GM13977 (cell line): ENCODE data around the gene DYNC2H1.
"Not testable (repeated sequence)": the region's sequence is repeated elsewhere in the genome, so short reads cannot be mapped to it uniquely, and the experiment has no call there.

ENCODE experiments used
- DNase-seq: peaks from one replicate; pipeline ENCODE4 v3.0.0; 2012; ENCODE audit warnings: low spot score
- in situ Hi-C: fragments of 300-500 bp; cut with MboI; formaldehyde crosslinking; loops from one replicate; pipeline ENCODE4 v1.12.0; 2022; ENCODE audit warnings: low sequenced_read_pairs, low pct_unique_long_range_greater_than_20kb, mixed read lengths, inconsistent platforms; ENCODE audit not compliant: unreplicated experiment
- TF ChIP-seq, protein P1 (sequence below): IDR thresholded peaks from 2 replicates; pipeline ENCODE4 v1.5.1; 2012; ENCODE audit warnings: mild to moderate bottlenecking, control low read depth; ENCODE audit not compliant: insufficient read depth; ENCODE audit errors: extremely low read depth, missing control alignments

The DYNC2H1 gene

DNA sequence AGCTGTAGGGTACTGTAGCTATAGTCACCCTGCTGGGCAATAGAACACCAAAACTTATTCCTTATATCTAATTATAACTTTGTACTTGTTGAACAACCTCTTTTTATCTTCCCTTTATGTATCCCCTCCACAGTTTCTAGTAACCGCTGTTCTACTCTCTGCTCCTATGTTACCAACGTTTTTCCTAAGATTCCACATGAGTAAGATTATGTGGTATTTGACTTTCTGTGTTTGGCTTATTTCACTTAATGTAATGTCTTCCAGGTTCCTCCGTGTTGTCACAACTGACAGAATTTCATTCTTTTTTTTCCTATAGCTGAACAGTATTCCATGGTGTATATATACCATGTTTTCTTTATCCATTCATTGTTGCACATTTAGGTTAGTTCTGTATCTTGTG lies 258.4 kb downstream of the DYNC2H1 start:
- TF ChIP-seq, protein P1, sequence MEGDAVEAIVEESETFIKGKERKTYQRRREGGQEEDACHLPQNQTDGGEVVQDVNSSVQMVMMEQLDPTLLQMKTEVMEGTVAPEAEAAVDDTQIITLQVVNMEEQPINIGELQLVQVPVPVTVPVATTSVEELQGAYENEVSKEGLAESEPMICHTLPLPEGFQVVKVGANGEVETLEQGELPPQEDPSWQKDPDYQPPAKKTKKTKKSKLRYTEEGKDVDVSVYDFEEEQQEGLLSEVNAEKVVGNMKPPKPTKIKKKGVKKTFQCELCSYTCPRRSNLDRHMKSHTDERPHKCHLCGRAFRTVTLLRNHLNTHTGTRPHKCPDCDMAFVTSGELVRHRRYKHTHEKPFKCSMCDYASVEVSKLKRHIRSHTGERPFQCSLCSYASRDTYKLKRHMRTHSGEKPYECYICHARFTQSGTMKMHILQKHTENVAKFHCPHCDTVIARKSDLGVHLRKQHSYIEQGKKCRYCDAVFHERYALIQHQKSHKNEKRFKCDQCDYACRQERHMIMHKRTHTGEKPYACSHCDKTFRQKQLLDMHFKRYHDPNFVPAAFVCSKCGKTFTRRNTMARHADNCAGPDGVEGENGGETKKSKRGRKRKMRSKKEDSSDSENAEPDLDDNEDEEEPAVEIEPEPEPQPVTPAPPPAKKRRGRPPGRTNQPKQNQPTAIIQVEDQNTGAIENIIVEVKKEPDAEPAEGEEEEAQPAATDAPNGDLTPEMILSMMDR: no peak
- in situ Hi-C loops: no loop called here
- DNase-seq: no peak

DNA sequence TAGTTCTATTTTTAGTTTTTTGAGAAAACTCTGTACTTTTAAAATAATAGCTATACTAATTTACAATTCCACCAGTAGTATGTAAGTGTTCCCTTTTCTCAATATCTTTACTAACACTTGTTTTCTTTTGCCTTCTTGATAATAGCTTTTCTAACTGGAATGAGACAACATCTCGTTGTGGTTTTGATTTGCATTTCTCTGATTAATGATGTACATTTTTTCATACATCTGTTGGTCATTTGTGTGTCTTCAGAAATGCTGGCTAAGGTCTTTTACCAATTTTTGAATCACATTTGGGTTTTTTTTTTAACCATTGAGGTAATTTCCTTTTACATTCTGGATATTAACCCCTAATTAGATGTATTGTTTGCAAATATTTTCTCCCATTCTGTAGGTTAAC lies 258.9 kb downstream of the DYNC2H1 start:
- in situ Hi-C loops: no loop called here
- TF ChIP-seq, protein P1: no peak
- DNase-seq: no peak

DNA sequence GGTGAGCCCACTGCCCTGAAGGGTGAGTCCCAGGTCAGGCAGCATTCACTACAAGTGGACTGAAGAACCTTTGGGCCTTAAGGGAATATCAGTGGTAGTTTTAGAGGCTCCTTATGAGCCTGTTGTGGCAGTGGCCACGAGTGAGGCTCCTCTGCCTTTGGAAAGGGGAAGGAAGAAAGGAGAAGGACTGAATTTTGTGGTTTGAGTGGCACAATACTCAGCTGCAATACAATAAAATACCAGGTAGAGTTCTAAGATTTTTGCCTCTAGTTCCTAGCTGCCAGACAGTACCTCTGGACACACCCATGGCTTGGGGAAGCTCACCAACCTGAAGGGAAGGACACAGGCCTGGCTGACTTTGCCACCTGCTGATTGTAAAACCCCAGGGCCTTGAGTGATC lies 260.9 kb downstream of the DYNC2H1 start:
- no peak for DNase-seq
- in situ Hi-C loops: no loop called here
- TF ChIP-seq, protein P1: no peak

DNA sequence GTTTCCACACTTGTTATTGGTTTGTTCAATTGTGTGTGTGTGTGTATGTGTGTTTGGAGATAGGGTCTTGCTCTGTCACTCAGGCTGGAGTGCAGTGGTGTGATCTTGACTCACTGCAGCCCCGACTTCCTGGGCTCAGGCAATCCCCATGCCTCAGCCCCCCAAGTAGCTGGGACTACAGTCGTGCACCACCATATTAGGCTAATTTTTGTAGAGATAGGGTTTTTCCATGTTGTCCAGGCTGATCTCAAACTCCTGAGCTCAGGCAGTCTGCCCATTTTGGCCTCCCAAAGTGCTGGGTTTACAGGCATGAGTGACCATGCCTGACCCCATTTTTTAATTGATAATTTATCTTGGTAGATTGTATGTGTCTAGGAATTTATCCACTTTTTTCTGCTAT lies 263.7 kb downstream of the DYNC2H1 start:
- DNase-seq: no peak
- in situ Hi-C loops: no loop called here
- TF ChIP-seq, protein P1: no peak

DNA sequence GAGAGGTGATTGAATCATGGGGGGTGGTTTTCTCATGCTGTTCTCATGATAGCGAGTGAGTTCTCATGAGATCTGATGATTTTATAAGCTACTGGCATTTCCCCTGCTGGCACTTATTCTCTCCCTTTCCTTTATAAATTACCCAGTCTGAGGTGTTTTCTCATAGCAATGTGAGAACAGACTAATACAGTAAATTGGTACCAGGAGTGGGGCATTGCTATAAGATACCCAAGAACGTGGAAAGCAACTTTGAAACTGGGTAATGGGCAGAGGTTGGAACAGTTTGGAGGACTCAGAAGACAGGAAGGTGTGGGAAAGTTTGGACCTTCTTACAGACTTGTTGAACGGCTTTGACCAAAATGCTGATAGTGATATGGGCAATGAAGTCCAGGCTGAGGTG lies 265.0 kb downstream of the DYNC2H1 start:
- DNase-seq, in situ Hi-C loops: not testable (repeated sequence)

DNA sequence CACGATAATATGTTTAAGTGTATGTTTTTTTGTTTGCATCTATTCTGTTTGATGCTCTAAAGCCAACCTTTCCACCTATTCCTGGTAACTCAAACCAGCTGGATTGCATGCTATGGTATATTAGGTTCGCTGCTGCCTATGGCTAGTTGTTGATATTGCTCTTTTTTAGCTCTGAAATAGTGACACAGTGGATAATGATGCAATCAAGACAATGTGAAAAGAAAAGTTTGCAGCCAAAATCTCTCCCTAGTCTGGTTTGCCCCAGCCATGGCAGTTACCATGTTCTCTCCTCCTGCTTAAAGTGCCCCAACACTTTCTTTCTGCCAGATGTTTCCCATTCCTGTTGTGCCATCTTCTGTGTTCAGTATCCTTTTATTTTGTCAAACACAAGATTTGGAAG lies 269.7 kb downstream of the DYNC2H1 start:
- TF ChIP-seq, protein P1: no peak
- DNase-seq: no peak
- in situ Hi-C loops: no loop called here

DNA sequence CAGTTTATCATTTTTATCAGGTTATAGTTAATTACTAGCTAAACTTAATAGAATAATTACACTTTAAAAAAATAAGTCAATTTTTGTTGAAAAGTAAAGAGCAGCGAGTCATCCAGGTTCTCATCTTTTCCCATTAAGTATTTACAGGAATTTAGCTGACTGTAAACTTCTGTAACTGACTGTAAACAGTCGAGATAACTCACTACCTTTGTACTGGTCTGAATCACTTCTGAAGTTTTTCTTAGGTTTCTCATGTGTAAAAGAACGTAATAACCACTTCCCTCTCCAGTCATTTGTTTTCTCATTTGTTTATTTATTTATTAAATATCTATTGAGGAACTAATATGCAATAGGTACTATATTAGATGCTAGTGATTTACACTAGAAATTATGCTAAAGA lies 270.8 kb downstream of the DYNC2H1 start:
- no peak for DNase-seq
- TF ChIP-seq, protein P1: no peak
- in situ Hi-C loops: no loop called here

DNA sequence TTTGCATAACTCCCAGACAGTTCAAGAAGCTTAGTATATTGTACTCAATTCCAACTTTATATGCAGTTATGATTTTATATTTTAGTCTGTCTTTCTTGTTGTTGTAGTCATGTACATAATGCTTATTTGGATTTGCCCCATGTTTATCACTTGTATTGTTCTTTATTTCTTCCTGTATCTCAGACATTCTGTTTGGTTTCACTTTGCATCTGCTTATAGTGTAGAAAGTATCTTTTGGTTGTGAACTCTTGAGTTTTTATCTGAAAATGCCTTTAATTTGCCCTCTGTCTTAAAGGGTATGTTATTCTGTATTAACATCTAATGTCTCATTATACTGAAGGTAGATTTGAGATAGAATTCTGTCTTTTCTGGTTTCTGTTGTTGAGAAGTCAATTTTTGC lies 275.4 kb downstream of the DYNC2H1 start:
- TF ChIP-seq, protein P1: no peak
- in situ Hi-C loops: no loop called here
- DNase-seq: no peak
